OCI-LY1 (cell line): ENCODE measurements around the gene WDR11.

Experiments used
- H2AFZ ChIP-seq: fragments of 200-600 bp; sonication (generic), shearing (Covaris generic); 2 replicates; pipeline ENCODE4 v1.6.0; 2014; ENCODE audit warnings: antibody characterized with exemption, mild to moderate bottlenecking, low read length
- H3F3A ChIP-seq: fragments of 200-600 bp; sonication (generic), shearing (Covaris generic); 2 replicates; pipeline ENCODE4 v1.6.0; 2014; ENCODE audit warnings: mild to moderate bottlenecking, antibody characterized with exemption, low read length, moderate library complexity; ENCODE audit not compliant: insufficient read depth
- H3K27ac ChIP-seq: fragments of 200-600 bp; sonication (generic); 2 replicates; pipeline ENCODE4 v1.5.1; 2014; ENCODE audit warnings: low read length, mixed run types, mild to moderate bottlenecking, low read depth; ENCODE audit not compliant: poor library complexity, severe bottlenecking
- H3K27me3 ChIP-seq: fragments of 200-600 bp; sonication (generic); 2 replicates; pipeline ENCODE4 v1.6.0; 2014; ENCODE audit warnings: antibody characterized with exemption, mild to moderate bottlenecking, low read length, moderate library complexity; ENCODE audit not compliant: insufficient read depth
- H3K36me3 ChIP-seq: fragments of 200-600 bp; sonication (generic); 2 replicates; pipeline ENCODE4 v1.6.1; 2014; ENCODE audit warnings: mild to moderate bottlenecking, antibody characterized with exemption, low read length, moderate library complexity, mixed read lengths; ENCODE audit not compliant: insufficient read depth
- H3K4me1 ChIP-seq: fragments of 200-600 bp; sonication (generic); 2 replicates; pipeline ENCODE4 v1.5.1; 2014; ENCODE audit warnings: mild to moderate bottlenecking, low read length, moderate library complexity; ENCODE audit not compliant: insufficient read depth, severe bottlenecking
- H3K4me2 ChIP-seq: fragments of 200-600 bp; sonication (generic), shearing (Covaris generic); 2 replicates; pipeline ENCODE4 v1.6.1; 2014; ENCODE audit warnings: low read length
- H3K4me3 ChIP-seq: fragments of 200-600 bp; sonication (generic); 2 replicates; pipeline ENCODE4 v1.5.1; 2014; ENCODE audit warnings: low read length, low read depth, mild to moderate bottlenecking, mixed read lengths; ENCODE audit not compliant: poor library complexity, severe bottlenecking
- H3K79me2 ChIP-seq: fragments of 200-600 bp; shearing (Covaris generic); 2 replicates; pipeline ENCODE4 v1.6.1; 2016; ENCODE audit warnings: mixed run types, low read length, mixed read lengths; ENCODE audit not compliant: insufficient read depth
- H3K9ac ChIP-seq: fragments of 200-600 bp; sonication (generic), shearing (Covaris generic); 2 replicates; pipeline ENCODE4 v1.6.1; 2014; ENCODE audit warnings: mild to moderate bottlenecking, low read length, mixed read lengths
- H3K9me2 ChIP-seq: fragments of 200-600 bp; sonication (generic), shearing (Covaris generic); 2 replicates; pipeline ENCODE4 v1.6.1; 2014; ENCODE audit warnings: low read depth, mild to moderate bottlenecking, low read length, mixed read lengths
- H3K9me3 ChIP-seq: fragments of 200-600 bp; shearing (Covaris generic); 2 replicates; pipeline ENCODE4 v1.6.1; 2014; ENCODE audit warnings: low read length, mixed read lengths
- H4K20me1 ChIP-seq: fragments of 200-600 bp; sonication (generic), shearing (Covaris generic); 2 replicates; pipeline ENCODE4 v1.6.0; 2016; ENCODE audit warnings: mild to moderate bottlenecking, low read length; ENCODE audit not compliant: insufficient read depth
- EZH2 ChIP-seq: fragments of 200-600 bp; sonication (generic), shearing (Covaris generic); IDR thresholded peaks from 2 replicates; pipeline ENCODE4 v1.8.0; 2017; ENCODE audit warnings: borderline replicate concordance, mixed run types, mild to moderate bottlenecking, antibody characterized with exemption, low read length, moderate library complexity, mixed read lengths
- TF ChIP-seq, protein P1 (sequence below): fragments of 200-600 bp; sonication (generic), shearing (Covaris generic); IDR thresholded peaks from 2 replicates; pipeline ENCODE4 v1.5.1; 2017; ENCODE audit warnings: mild to moderate bottlenecking, antibody characterized with exemption, low read length, moderate library complexity, mixed read lengths

The WDR11 gene

DNA sequence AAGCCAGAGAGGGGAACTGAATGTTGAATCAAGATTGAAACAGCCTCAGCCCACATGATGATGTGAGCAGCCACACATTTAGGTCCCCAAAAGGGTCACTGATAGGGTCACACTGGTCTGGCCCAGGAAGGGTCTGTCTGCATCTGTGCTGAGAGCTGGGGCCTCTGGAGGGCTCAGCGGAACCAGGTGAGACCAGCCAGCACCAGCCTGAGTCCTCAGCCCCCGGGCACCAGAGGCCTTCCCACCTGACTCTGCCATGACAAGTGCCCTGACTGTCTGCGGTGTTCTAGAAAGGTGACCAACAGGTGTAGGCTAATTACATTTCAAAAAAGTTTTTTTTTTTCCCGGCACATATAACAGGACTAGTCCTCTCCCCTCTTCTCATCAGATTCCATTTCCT, 76.2 kb downstream of the WDR11 start:
- no peaks in the 10 kb centered on the region for H4K20me1 ChIP-seq
- peaks cover 4% of the 10 kb centered on the region; the same call in 1 of the 2 replicates for H3K27me3 ChIP-seq
- no peaks in the 10 kb centered on the region for H3K36me3 ChIP-seq
- no peaks in the 10 kb centered on the region for H3K9me3 ChIP-seq
- TF ChIP-seq EZH2 = no peak
- TF ChIP-seq, protein P1, sequence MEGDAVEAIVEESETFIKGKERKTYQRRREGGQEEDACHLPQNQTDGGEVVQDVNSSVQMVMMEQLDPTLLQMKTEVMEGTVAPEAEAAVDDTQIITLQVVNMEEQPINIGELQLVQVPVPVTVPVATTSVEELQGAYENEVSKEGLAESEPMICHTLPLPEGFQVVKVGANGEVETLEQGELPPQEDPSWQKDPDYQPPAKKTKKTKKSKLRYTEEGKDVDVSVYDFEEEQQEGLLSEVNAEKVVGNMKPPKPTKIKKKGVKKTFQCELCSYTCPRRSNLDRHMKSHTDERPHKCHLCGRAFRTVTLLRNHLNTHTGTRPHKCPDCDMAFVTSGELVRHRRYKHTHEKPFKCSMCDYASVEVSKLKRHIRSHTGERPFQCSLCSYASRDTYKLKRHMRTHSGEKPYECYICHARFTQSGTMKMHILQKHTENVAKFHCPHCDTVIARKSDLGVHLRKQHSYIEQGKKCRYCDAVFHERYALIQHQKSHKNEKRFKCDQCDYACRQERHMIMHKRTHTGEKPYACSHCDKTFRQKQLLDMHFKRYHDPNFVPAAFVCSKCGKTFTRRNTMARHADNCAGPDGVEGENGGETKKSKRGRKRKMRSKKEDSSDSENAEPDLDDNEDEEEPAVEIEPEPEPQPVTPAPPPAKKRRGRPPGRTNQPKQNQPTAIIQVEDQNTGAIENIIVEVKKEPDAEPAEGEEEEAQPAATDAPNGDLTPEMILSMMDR = no peak
- no peak overlapping the region for H2AFZ ChIP-seq
- no peaks in the 10 kb centered on the region for H3K4me1 ChIP-seq
- no peaks in the 10 kb centered on the region for H3K79me2 ChIP-seq
- no peak overlapping the region for H3K9ac ChIP-seq
- H3K4me2 ChIP-seq = no peak overlapping the region
- H3K27ac ChIP-seq = no peak overlapping the region
- H3F3A ChIP-seq = no peaks in the 10 kb centered on the region
- no peaks in the 10 kb centered on the region for H3K9me2 ChIP-seq
- no peak overlapping the region for H3K4me3 ChIP-seq

- Histone ChIP-seq H3K4me3 (no peak overlapping the region), H3K9me3 (no peaks in the 10 kb centered on the region), H3K4me2 (no peak overlapping the region), H3K27ac (no peak overlapping the region), H3K9ac (no peak overlapping the region), H3K36me3 (no peaks in the 10 kb centered on the region), H4K20me1 (no peaks in the 10 kb centered on the region), H2AFZ (no peak overlapping the region), H3K9me2 (no peaks in the 10 kb centered on the region), H3F3A (no peaks in the 10 kb centered on the region), H3K79me2 (no peaks in the 10 kb centered on the region), H3K27me3 (peaks cover 8% of the 10 kb centered on the region; the same call in 1 of the 2 replicates), H3K4me1 (no peaks in the 10 kb centered on the region)
- TF ChIP-seq, protein P1 = no peak
- no peak for TF ChIP-seq EZH2
These were observed 78.0 kb downstream of the WDR11 start for GRCh38 chr10:120929166-120929565.

GRCh38 chr10:120931423-120931822, 80.3 kb downstream of the WDR11 start:
- Histone ChIP-seq H3K4me3 (no peak overlapping the region), H3K9me3 (no peaks in the 10 kb centered on the region), H2AFZ (no peak overlapping the region), H3K36me3 (no peaks in the 10 kb centered on the region), H3K27ac (no peak overlapping the region), H3F3A (no peaks in the 10 kb centered on the region), H3K9ac (no peak overlapping the region), H3K79me2 (no peaks in the 10 kb centered on the region), H4K20me1 (no peaks in the 10 kb centered on the region), H3K9me2 (no peaks in the 10 kb centered on the region), H3K27me3 (peaks cover 8% of the 10 kb centered on the region; the same call in 1 of the 2 replicates), H3K4me2 (no peak overlapping the region), H3K4me1 (no peaks in the 10 kb centered on the region)
- TF ChIP-seq, protein P1 = no peak
- no peak for TF ChIP-seq EZH2
